Raji (cell line): ENCODE results near the gene HAVCR2.

ENCODE experiments used
- POLR2A ChIP-seq: IDR thresholded peaks from 2 replicates; pipeline ENCODE4 v1.6.1; 2011; ENCODE audit warnings: low read depth, low read length, control low read depth; ENCODE audit not compliant: insufficient read depth

Gene HAVCR2

GRCh38 chr5:157108976-157109375 is at the start of gene HAVCR2:
Gene HAVCR2, minus strand, starts transcription at chr5:157109044. Its CDS starts 61 bp downstream, at chr5:157108983.
- 0 out of 2 replicates have a peak, but pooled peaks have one; percentile 22 for TF ChIP-seq POLR2A

GRCh38 chr5:157157293-157157891 is 48.5 kb upstream of the HAVCR2 start:
- TF ChIP-seq POLR2A = no peak

GRCh38 chr5:157155297-157155696 is 46.5 kb upstream of the HAVCR2 start:
- TF ChIP-seq POLR2A = no peak

DNA sequence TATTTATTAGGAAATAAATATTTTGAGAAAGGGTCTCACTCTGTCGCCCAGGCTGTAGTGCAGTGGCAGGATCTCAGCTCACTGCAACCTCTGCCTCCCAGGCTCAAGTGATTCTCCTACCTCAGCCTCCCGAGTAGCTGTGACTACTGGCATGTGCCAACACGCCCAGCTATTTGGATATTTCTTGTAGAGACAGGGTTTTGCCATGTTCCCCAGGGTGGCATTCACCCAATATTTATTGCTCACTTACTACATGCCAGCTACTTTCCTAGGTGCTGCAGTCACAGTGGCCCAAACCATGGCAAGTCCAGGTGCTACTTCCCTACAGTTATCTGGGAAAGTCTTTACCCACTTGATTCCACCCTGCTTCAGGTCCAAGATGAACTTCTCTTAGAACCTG is 42.2 kb upstream of the HAVCR2 start:
- no peak for TF ChIP-seq POLR2A

GRCh38 chr5:157148734-157149615 is 40.1 kb upstream of the HAVCR2 start:
- TF ChIP-seq POLR2A = no peak

GRCh38 chr5:157143127-157143971 is 34.5 kb upstream of the HAVCR2 start:
- 0 out of 2 replicates have a peak, but pooled peaks have one; percentile 10 for TF ChIP-seq POLR2A

DNA sequence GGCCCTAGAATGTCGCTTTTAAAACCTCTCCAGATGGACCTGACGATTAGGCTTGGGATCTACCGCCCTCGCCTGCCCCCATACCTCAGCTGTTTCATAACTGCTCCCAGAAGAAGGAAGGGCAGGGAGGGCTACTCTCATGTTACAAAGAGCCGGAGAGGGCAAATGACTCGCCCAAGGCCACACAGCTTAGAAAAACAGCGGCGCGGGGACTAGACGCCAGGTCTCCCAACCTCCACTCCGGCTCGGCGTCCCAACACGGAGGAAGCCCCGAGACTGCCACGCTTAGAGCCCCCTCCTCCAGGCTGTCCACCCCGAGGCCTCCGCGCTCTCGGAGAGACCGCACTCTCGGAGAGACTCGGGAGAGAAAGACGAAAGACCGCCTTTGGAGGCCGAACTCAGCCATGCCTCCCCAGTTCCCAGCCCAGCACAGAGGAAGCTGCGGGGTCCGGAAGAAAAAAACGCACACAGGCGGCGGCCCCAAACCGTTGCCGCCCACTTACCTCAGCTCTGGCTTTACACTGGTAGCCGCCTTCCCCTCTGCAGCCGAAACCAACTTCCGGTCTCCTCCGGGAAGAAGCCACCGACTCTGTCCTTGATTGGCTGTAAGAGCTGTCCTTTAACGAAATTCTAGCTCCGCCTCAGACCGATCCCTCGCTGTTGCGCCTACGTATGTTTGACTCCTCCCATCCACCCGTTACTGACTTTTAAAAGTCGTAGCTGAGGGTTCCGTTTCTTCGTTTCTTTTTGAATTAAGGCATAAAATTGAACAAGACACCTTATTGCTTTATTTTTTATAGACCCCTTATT is 33.7 kb upstream of the HAVCR2 start, which contains the start of gene MED7:
MED7 (minus strand) TSS at position 549 of the 810 bp plus-strand sequence. CDS start 3,434 bp downstream, outside the sequence.
- peak; percentile 89 for TF ChIP-seq POLR2A

GRCh38 chr5:157137691-157138090 is 28.8 kb upstream of the HAVCR2 start:
- no peak for TF ChIP-seq POLR2A

- no peak for TF ChIP-seq POLR2A
Measured at GRCh38 chr5:157132281-157132612, 23.4 kb upstream of the HAVCR2 start.

DNA sequence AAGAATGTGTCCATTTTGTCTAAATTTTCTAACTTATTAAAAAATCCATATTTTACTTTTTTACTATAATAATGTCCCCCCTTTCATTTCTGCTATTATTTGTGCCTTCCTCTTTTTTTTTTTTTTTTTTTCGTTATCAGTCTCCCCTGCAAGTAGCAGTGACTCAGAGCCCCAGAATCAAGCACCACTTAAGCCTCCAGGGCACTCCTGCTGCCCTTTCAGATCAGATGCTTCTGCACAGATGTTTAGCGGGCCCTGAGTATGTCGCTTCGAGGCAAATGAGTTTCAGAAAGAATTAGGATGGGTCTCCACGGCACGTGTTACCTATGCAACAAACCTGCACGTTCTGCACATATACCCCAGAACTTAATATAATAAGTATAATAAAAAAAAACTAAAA is 22.1 kb upstream of the HAVCR2 start:
- TF ChIP-seq POLR2A = no peak

- no peak for TF ChIP-seq POLR2A
Measured at GRCh38 chr5:157121709-157122108, 12.9 kb upstream of the HAVCR2 start.

- no peak for TF ChIP-seq POLR2A
Measured at GRCh38 chr5:157120102-157120501, 11.3 kb upstream of the HAVCR2 start.

- no peak for TF ChIP-seq POLR2A
Measured at GRCh38 chr5:157116483-157116954, 7.7 kb upstream of the HAVCR2 start.

GRCh38 chr5:157115502-157115901 is 6.7 kb upstream of the HAVCR2 start:
- no peak for TF ChIP-seq POLR2A
